OCI-LY1 (cell line): ENCODE results near the gene PHACTR2.

Source experiments
- EZH2 ChIP-seq: fragments of 200-600 bp; sonication (generic), shearing (Covaris generic); IDR thresholded peaks from 2 replicates; pipeline ENCODE4 v1.8.0; 2017; ENCODE audit warnings: borderline replicate concordance, mixed run types, mild to moderate bottlenecking, antibody characterized with exemption, low read length, moderate library complexity, mixed read lengths
- TF ChIP-seq, protein P1 (sequence below): fragments of 200-600 bp; sonication (generic), shearing (Covaris generic); IDR thresholded peaks from 2 replicates; pipeline ENCODE4 v1.5.1; 2017; ENCODE audit warnings: mild to moderate bottlenecking, antibody characterized with exemption, low read length, moderate library complexity, mixed read lengths

DNA sequence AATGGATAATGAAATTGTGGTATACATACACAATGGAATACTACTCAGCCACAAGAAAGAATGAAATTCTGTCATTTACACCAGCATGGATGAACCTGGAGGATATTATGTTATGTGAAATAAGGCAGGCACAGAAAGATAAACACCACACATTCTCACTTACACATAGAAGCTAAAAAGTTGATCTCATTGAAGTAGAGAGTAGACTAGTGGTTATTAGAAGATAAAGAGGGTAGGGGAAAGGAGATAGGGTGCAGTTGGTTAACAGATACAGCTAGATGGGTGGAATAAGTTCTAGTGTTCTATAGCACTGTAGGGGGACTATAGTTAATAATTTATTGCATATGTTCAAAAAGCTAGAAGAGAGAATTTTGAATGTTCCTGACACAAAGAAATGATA, 139.9 kb downstream of the PHACTR2 start:
- TF ChIP-seq, protein P1, sequence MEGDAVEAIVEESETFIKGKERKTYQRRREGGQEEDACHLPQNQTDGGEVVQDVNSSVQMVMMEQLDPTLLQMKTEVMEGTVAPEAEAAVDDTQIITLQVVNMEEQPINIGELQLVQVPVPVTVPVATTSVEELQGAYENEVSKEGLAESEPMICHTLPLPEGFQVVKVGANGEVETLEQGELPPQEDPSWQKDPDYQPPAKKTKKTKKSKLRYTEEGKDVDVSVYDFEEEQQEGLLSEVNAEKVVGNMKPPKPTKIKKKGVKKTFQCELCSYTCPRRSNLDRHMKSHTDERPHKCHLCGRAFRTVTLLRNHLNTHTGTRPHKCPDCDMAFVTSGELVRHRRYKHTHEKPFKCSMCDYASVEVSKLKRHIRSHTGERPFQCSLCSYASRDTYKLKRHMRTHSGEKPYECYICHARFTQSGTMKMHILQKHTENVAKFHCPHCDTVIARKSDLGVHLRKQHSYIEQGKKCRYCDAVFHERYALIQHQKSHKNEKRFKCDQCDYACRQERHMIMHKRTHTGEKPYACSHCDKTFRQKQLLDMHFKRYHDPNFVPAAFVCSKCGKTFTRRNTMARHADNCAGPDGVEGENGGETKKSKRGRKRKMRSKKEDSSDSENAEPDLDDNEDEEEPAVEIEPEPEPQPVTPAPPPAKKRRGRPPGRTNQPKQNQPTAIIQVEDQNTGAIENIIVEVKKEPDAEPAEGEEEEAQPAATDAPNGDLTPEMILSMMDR, result no peak
- no peak for TF ChIP-seq EZH2
